GM18508 (cell line): ENCODE data around the gene GIMAP2.
"Not testable (repeated sequence)": the region's sequence is repeated elsewhere in the genome, so short reads cannot be mapped to it uniquely, and the experiment has no call there.

Experiments
- ATAC-seq: cut with Tn5 transposase; IDR thresholded peaks from one replicate; pipeline ENCODE4 v1.9.1; 2021; ENCODE audit warnings: moderate number of reproducible peaks; ENCODE audit not compliant: insufficient read depth, unreplicated experiment

The GIMAP2 gene

GRCh38 chr7:150685219-150686029 is at the start of gene GIMAP2:
TSS of gene GIMAP2 (plus strand) at chr7:150685706. CDS start at chr7:150687060, 1,354 bp downstream.
- ATAC-seq, result peak; percentile 89

DNA sequence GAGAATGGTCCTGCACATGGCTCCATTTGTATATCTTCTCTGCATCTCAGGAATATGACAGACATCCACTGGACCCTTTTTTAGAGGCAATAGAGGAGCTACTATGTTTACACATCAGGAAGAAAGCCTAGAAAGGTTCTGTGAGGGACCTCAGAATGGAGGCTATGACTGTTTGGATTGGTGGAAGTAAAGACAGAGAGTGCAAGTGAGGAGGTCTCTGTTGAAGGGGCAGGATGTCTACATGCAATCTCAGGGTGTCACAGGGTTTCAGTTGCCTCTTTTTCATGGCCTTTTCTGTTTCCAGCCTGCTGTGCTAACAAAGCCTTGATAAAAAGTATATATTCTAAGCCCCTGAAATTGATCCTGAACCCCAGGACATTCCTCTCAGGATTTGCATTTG is 43.7 kb upstream of the GIMAP2 start:
- no peak for ATAC-seq

DNA sequence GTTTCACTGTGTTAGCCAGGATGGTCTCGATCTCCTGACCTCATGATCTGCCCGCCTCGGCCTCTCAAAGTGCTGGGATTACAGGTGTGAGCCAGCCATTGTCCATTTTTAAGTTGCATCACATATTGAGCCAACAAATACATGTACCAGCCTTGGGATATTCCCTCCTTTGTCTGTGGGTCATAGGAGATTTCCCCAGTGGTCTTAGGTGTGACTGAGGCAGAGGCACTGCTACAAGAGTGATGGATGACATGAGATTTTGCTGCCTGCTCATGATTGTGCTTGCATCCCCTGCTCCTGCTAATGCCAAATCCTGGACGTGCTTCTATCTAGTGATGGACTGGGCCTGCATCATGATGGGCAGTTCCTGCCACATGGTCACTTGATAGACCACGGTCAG is 42.6 kb upstream of the GIMAP2 start:
- no peak for ATAC-seq

GRCh38 chr7:150645259-150646020 is 40.1 kb upstream of the GIMAP2 start:
- no peak for ATAC-seq

- no peak for ATAC-seq
Measured at GRCh38 chr7:150648353-150649079, 37.0 kb upstream of the GIMAP2 start.

DNA sequence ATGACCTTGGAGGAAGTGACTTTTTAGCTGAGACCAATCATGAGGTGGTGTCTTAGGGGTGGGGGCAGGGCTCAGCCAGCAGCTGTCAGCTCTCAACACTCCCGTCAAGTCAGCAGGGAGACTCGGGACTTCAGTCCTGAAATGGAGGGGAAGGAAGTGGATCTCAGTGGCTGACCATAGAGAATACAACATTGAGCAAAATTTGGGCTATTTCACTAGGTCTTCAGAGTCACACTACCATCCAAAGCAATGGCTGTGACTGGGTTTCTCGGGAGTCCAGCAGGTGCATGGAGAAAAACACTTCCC is 36.5 kb upstream of the GIMAP2 start:
- no peak for ATAC-seq

- ATAC-seq, result no peak
Measured at GRCh38 chr7:150654692-150655091, 30.8 kb upstream of the GIMAP2 start.

DNA sequence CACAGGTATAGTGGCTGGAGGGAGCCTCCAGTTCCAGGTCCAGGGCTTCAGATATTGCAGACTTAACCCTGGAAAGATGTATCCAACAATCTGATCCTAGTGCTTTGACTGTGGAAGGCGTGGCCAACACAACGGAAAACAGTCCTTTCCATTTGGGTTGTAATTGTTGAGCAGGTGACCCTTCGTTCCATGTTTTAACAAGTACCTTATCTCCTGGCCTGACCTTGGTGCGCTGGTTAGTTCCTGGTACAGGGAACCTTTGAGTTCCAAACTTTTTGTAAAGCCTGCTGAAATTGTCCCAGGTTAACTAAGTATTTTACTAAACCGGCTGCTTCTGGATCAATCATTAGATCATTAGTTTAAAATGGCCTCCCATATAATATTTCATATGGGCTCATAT is 29.5 kb upstream of the GIMAP2 start:
- ATAC-seq, result no peak

GRCh38 chr7:150657526-150657925 is 28.0 kb upstream of the GIMAP2 start:
- no peak for ATAC-seq

DNA sequence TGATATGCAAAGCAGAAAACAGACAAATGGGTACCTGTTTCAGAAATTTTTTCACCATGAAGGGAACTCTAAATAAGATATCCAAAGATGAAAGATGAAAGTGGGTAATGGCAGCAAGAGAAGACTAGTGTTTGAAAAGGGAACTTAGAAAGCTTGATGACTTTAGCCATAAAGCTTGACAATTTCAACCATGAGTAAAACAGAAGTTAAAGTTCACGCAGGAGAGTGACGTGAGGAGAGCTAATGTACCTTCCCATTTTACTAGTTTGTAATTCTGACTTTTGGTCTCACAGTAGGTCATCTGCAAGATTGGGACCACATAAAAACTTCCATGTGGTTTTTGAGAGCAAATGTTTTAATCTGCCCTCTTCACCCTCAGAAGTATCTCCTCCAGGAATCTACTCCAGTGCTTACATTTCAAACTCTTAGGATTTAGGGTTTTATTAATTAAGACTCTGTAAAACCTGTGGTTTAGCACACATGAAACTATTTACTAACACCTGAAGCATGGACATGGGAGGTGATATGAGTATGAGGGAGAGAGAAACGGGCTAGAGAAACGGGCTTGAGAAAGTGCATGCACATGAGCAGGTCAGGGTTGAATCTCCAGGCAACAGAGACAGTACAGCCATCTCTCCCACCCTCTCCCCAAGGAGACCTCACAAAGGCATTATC is 24.4 kb upstream of the GIMAP2 start:
- no peak for ATAC-seq

DNA sequence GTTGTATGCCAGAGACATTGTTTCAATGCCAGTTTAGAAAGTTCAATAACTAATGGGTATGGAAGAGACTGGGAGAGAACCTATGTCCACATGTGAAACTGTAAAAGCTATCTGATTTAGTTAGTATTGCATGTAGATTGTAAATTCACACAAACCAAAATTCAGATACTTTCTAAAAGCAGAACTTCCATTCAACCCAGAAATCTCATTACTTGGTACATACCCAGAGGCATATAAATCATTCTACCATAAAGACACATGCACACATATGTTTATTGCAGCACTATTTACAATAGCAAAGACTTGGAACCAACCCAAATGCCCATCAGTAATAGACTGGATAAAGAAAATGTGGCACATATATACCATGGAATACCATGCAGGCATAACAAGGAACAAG is 22.7 kb upstream of the GIMAP2 start:
- not testable (repeated sequence) for ATAC-seq

DNA sequence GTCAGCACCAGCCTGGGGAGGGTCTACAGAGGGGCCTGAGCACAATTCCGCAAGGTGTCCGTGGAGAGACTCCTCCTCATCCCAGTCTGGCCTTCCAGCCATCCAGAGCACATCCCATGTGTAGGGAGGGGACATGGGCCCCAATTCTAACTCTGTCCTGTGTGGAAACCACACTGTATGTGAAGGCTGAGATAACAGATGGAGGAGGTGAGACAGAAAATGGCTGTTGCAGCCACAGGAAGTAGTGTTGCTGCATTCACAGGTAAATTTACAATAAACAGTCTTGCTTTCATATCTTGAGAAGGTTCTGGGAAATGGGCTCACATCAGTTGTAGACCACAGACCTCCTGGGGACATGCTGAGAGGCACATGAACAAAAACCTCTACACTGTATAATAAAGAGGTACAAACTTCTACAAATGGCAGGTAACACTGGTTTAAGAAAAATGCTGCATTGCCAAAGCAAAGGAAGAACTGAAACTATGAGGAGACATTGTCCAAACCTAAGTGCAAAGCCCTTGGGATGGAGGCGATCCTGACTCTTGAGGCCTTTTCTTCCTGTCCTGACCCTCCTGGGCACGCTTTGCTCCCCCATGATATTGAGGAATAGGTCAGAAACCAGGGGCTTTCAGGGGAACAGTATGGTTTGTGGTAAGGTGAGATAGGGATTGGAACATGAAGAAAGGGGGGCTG is 21.6 kb upstream of the GIMAP2 start:
- ATAC-seq, result no peak

DNA sequence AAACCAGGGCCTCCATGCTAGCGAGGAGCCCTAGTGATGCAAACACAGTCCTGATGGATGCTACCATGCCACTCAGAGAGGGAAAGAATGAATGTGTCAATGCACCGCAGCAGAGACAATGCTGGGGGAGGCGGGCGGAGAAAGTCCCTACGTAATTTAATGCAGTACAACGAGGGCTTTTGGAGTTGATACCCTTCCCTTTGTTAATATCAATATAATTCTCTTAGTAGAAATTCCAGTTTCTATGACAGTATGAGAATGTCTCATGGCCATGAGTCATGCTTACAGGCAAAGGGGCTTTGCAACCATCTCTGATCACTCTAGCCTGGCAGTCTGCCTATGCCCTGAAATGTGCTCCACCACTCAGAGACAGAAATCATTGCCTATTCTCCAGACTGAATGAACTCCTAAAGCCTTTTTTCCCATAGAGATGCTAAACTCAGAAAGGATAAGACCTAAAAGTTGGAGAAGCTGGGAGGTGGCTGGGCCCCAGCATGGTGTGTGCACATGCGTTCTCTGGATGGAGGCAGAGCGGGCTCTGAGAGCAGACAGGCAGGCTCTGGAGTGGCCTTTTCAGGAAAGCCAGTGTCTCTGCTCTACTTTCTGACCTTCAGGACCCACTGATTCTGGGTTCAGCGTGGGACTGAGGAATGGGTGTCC is 20.3 kb upstream of the GIMAP2 start:
- no peak for ATAC-seq

GRCh38 chr7:150665896-150666295 is 19.6 kb upstream of the GIMAP2 start:
- no peak for ATAC-seq

DNA sequence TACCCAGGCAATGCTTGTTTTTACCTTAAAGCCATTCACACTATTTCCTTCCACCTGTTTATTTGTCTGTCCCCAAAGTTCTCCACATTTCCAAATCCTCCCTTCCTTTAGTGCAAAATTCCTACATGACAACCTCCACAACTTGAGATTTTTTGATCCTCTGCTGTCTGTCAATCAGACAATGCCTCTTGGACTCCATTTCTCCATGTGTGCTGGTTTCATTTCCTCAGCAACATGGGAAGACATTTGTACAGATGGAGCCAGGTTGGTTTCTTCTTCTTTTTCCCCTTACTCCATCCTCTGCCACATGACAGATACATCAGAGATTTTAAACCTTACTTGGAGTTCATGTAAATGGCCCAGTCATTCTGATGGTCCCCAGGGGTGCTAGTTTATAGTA is 19.1 kb upstream of the GIMAP2 start:
- ATAC-seq, result no peak

DNA sequence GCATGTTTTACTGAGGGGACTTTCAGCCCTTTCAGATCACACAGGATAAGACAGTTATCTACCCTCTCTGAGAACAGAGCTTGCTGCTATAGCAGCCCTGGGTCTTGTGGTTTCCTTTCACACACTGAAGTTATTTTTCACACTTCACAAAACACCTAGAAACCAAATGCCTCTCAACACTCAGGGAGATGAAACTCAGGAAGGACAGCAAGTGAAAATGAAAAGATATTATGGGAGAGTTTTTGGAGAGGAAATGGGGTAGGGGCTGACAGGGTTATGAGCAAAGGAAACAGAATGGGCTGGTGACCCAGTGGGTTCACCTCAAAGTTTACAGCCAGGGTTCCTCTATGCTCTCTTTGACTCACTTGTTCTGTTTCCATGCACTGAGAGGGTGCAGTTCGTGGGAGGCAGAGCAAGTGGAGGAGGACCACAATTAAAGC is 17.0 kb upstream of the GIMAP2 start:
- ATAC-seq, result peak; percentile 78

GRCh38 chr7:150668977-150669376 is 16.5 kb upstream of the GIMAP2 start:
- ATAC-seq, result no peak

- ATAC-seq, result not testable (repeated sequence)
Measured at GRCh38 chr7:150671798-150672585, 13.5 kb upstream of the GIMAP2 start.

DNA sequence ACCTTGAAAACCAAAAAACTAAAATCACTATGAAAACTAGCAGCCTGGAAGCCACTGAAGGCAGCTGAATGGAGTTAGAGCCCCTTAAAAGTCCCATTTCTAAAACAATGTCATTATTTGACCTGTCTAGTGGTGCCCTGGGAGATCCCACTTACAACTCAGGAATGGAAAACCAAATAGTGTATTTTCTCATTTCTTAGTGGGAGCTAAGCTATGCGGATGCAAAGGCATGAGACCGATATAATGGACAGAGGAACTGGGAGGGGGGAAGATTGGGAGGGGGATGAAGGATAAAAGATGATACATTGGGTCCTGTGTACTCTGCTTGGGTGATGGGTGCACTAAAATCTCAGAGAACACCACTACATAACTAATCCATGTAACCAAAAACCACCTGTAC is 9.8 kb upstream of the GIMAP2 start:
- no peak for ATAC-seq
